NCI-H2196 treated with DMSO at 0.1 percent for 48 hours (cell line): ENCODE data around the gene FAF1.
"Not testable (repeated sequence)": the region's sequence is repeated elsewhere in the genome, so short reads cannot be mapped to it uniquely, and the experiment has no call there.

Source experiments
- DNase-seq: peaks from one replicate; lab custom pipeline; 2025; ENCODE audit not compliant: unreplicated experiment; lab: John Stamatoyannopoulos, UW

Gene FAF1

GRCh38 chr1:50783286-50783685 is 176.8 kb downstream of the FAF1 start:
- no peak for DNase-seq

DNA sequence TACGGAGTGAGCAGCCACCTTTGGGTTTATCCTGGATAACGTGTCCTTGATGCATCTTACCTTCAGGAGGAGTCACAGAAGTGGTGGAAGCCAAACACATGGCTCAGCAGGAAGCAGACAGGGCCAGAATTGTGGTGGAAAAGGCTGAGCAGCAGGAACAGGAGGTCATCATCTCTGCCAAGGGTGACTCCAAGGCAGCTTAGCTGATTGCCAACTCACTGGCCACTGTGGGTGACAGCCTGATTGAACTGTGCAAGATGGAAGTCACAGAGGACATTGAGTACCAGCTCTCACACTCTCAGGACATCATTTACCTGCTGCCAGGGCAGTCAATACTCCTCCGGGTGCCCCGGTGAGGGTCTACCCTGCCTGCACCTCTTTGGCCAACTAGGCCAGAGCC is 179.3 kb downstream of the FAF1 start:
- no peak for DNase-seq

DNA sequence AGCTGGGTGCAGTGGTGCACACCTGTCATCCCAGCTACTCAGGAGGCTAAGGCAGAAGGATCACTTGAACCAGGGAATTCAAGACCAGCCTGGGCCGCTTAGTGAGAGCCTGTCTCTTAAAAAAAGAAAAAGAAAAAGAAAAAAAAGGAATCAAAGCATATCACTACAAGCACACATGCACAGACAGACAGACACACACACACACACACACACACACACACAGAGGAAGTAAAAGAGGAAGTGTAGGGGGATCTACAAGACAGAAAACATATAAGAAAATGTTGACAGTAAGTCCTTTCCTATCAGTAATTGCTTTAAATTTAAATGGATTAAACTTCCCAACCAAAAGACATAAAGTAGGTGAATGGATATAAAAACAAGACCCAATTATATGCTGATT is 180.3 kb downstream of the FAF1 start:
- no peak for DNase-seq

- DNase-seq: no peak
Measured at GRCh38 chr1:50775740-50776139, 184.3 kb downstream of the FAF1 start.

GRCh38 chr1:50774759-50775351 is 185.2 kb downstream of the FAF1 start:
- DNase-seq: peak; percentile 60

DNA sequence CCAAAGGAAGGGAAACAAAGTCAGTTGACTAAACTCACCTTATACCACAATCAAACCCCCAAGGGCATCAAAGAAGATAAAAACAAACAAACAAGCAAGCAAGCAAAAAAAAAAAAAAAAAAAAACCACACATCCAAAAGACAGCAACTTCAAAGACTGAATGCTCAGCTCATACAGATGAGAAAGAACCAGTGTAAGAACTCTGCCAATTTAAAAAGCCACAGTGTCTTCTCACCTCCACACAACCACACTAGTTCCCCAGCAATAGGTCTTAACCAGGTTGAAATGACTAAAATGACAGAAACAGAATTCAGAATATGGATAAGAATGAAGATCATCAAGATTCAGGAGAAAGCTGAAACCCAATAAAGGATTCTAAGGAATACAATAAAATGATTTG is 193.4 kb downstream of the FAF1 start:
- no peak for DNase-seq

GRCh38 chr1:50756543-50756942 is 203.5 kb downstream of the FAF1 start:
- DNase-seq: not testable (repeated sequence)

DNA sequence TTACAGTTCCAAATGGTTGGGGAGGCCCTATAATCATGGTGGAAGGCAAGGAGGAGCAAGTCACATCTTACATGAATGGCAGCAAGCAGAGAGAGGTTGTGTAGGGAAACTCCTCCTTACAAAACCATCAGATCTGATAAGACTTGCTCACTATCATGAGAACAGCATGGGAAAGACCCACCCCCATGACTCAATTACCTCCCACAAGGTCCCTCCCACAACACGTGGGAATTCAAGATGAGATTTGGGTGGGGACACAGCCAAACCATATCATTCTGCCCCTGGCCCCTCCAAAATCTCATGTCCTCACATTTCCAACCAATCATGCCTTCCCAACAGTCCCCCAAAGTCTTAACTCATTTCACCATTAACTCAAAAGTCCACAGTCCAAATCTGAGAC is 205.3 kb downstream of the FAF1 start:
- DNase-seq: not testable (repeated sequence)

GRCh38 chr1:50750021-50750619 is 209.9 kb downstream of the FAF1 start:
- DNase-seq: no peak

- no peak for DNase-seq
Measured at GRCh38 chr1:50747394-50747793, 212.7 kb downstream of the FAF1 start.

GRCh38 chr1:50742523-50742922 is 217.5 kb downstream of the FAF1 start:
- no peak for DNase-seq

- DNase-seq: no peak
Measured at GRCh38 chr1:50739125-50739524, 220.9 kb downstream of the FAF1 start.

GRCh38 chr1:50735443-50735842 is 224.6 kb downstream of the FAF1 start:
- DNase-seq: peak; percentile 5

GRCh38 chr1:50727578-50727977 is 232.5 kb downstream of the FAF1 start:
- DNase-seq: not testable (repeated sequence)

- no peak for DNase-seq
Measured at GRCh38 chr1:50724626-50725286, 235.3 kb downstream of the FAF1 start.

GRCh38 chr1:50720457-50721053 is 239.5 kb downstream of the FAF1 start:
- no peak for DNase-seq

- DNase-seq: no peak
Measured at GRCh38 chr1:50719126-50719525, 240.9 kb downstream of the FAF1 start.

GRCh38 chr1:50717327-50717726 is 242.7 kb downstream of the FAF1 start:
- DNase-seq: no peak

- DNase-seq: not testable (repeated sequence)
Measured at GRCh38 chr1:50716455-50716854, 243.6 kb downstream of the FAF1 start.

GRCh38 chr1:50710099-50710498 is 250.0 kb downstream of the FAF1 start:
- no peak for DNase-seq

DNA sequence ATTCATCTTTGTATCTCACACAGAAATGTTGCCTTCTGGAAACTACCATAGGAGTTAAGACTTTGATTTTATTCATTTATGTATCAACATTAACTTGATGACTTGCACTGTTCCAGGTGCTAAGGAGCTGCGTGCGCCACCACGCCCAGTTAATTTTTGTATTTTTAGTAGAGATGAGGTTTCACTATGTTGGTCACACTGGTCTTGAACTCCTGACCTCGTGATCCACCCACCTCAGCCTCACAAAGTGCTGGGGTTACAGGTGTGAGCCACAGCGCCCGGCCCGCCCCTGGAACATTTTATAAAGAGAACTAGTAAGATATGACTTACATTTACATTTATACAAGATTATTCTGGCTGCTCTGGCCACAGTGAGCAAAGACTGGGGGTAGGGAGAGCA is 252.2 kb downstream of the FAF1 start:
- no peak for DNase-seq

DNA sequence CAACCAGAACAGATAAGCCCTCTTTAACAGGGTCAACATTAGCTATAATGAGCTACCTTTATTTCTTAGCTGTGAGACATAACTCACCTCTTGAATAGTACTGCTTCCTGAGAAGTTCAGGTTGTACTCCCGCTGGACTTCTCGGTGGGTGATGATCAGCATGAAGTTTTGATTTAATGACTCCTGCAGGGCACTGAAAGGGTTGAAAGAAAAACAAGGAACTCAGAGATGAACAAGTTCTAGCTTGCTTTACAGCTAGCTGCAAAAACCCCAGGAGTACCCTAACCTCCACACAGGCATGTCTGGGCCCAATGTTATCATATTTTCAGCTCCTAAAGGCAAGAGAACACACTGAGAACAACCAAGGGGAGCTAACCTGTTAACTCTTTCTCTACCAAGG is 254.4 kb downstream of the FAF1 start:
- DNase-seq: no peak
